22Rv1 (cell line): ENCODE data around the gene KRT2.

Experiments used
- H3K27ac ChIP-seq: fragments of 450-650 bp; 2 replicates; pipeline ENCODE4 v1.5.1; 2017
- ZFX ChIP-seq: fragments of 450-650 bp; IDR thresholded peaks from 2 replicates; pipeline ENCODE4 v1.6.1; 2017; ENCODE audit warnings: antibody characterized with exemption, borderline replicate concordance
- TF ChIP-seq, protein P1 (sequence below): fragments of 450-650 bp; IDR thresholded peaks from 2 replicates; pipeline ENCODE4 v1.5.1; 2017; ENCODE audit warnings: mild to moderate bottlenecking

KRT2 gene

DNA sequence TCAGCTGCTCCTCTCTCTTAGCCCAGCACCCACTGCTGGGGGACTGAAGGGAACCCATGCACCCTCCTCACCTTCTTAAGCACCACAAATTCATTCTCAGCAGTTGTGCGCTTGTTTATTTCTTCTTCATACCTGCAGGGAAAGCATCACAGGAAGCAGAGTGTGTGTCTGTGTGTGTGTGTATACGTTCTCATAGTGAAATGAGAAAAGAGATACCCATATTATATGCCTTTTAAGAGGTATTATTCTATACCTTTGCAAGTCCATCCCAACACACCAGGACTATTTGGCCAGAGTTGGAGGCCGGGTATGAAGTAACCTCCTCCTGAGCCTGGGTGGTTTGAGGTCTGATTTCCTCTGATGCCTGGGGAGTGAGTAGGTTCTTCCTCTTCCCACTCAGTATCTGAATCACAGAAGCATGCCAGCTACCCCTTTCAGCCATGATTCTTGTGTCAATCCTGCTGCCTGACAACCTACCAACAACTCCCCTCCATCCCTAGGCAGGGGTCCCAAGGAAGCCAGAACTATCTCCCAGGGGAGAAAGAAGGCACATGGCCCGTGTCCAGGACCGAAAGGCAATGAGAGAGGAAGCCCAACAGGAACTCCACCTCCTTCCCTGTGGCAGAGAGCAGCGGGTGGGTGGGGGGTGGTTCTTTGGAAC lies 36.7 kb downstream of the KRT2 start:
- no peak for TF ChIP-seq ZFX
- TF ChIP-seq, protein P1, sequence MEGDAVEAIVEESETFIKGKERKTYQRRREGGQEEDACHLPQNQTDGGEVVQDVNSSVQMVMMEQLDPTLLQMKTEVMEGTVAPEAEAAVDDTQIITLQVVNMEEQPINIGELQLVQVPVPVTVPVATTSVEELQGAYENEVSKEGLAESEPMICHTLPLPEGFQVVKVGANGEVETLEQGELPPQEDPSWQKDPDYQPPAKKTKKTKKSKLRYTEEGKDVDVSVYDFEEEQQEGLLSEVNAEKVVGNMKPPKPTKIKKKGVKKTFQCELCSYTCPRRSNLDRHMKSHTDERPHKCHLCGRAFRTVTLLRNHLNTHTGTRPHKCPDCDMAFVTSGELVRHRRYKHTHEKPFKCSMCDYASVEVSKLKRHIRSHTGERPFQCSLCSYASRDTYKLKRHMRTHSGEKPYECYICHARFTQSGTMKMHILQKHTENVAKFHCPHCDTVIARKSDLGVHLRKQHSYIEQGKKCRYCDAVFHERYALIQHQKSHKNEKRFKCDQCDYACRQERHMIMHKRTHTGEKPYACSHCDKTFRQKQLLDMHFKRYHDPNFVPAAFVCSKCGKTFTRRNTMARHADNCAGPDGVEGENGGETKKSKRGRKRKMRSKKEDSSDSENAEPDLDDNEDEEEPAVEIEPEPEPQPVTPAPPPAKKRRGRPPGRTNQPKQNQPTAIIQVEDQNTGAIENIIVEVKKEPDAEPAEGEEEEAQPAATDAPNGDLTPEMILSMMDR = no peak
- H3K27ac ChIP-seq = no peak overlapping the region

DNA sequence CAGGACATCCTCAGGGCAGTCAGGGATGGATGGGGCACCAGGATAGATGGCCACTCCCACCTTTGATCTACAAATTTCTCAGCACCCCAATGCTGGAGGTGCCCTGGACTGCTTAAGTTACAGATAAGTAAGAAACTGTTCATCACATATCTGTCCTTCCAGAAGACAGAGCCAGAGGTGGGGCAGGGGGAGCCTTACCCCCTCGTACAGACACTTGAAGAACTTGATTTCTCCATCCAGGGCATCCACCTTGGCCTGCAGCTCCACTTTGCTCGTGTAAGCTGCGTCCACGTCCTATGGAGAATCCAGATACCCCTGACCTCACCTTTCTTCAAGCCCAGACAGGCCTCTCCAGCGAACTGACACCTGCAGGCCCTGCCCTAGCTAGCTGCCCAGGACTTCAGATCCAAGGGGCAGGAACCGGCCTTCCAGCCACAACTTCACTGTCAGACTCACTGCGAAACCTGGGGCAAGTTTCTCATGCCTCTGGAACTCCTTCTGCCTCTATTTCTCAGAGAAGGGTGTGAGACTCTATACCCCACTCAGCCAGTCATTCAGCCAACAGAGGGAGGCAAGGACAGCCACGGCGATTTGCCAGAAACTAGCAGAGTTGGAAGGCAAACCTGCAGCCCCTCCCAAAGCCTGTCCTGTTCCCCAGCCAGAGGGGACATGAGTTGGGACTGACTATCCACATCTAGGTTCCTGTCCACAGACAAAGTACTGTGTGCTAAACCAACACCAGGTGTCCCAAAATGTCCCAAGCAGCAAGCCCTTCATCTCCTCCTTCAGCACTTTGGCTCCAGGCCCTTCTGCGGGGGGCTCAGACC lies 37.4 kb downstream of the KRT2 start:
- no peak overlapping the region for H3K27ac ChIP-seq

DNA sequence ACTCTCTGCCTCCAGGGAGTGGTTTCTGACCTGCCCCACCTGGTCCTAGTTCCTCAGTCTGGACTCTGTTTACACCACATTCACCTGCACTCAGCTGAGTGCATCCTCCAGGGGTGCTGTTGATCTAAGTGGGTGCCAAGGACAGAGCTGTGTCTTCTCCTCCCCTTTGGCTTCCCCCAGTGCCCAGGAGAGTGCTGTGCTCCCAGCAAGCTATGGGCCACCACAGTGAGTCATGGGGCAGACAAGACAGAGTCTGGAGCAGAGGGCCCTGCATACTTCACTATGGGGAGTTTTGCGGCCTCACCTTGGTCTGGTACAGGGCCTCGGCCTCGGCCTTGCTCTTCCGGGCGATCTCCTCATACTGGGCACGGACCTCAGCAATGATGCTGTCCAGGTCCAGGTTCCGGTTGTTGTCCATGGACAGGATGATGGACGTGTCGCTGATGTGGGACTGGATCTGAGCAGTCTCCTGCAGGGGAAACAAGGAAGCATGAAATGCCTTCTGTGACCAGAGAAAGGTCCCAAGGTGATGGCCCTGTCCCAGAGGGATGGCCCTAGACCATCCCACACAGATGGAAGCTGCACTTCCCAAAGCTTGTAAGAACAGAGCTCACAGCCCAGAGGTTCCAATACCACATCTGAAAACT lies 38.5 kb downstream of the KRT2 start:
- no peak overlapping the region for H3K27ac ChIP-seq
- TF ChIP-seq, protein P1 = no peak
- no peak for TF ChIP-seq ZFX

More for the DNA sequence above, 37.4 kb downstream of the KRT2 start:
- TF ChIP-seq, protein P1 = no peak
- no peak for TF ChIP-seq ZFX

DNA sequence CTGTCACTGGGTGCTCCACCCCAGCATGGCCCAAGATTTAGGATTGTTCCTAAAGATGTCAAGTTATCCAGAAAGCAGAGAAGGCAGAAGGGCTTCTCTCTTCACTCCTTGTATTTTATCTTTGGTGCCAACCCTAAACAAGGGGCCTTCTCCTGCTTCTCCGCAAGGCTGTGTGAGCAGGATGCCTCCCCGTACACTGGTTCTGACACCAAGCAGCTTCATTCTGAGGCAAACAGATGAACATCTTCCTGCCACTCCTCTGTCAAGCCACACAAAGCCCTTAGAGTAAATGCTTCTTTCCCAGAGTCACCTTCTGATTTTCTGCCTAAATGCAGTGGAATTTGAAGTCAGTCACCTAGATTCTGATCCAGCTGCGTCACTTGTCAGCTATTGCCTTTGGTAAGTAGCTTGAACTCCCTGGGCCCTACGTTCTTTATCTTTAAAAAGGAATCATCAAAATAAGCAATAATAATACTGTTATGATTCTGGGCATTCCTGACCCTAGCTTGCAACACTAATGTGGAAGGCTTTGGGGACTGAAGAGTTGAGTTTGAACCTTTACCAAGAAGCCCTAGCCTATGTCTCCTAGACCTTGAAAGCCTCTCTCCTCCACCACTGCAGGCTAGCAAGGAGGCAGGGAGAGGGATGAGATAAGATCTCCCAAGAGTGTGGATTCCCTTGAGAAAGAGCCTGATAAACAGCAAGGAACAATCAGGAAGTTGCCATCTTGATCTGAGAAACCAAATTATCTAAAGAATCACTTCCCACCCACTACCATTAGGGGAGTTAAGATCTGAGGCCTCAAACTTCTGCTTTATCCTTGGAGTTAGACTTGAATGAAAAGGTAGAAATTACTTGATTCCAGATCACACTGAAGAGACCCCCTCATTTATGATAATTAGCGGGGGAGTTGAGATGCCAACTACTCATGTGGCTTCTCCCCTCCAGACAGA lies 39.3 kb downstream of the KRT2 start:
- no peak overlapping the region for H3K27ac ChIP-seq
- TF ChIP-seq, protein P1 = no peak
- no peak for TF ChIP-seq ZFX

DNA sequence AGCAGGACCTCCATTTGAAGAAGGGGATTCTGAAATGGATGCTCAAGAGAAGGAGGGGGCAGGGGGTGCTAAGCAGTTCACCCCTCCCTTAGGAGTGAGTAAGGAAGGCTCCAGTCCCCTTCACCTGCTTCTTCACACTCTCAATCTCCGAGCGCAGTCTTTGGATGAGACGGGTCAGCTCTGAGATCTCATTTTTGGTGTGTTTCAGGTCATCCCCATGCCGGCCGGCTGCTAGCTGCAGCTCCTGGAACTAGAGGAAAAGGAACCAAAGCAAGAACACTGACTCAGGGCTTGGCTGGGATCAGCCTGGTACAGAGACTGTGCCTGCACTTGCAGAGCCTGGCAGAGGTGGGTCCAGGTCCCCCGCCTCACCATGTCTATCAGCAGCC lies 40.9 kb downstream of the KRT2 start:
- TF ChIP-seq, protein P1 = no peak
- TF ChIP-seq ZFX = no peak
- H3K27ac ChIP-seq = no peak overlapping the region

DNA sequence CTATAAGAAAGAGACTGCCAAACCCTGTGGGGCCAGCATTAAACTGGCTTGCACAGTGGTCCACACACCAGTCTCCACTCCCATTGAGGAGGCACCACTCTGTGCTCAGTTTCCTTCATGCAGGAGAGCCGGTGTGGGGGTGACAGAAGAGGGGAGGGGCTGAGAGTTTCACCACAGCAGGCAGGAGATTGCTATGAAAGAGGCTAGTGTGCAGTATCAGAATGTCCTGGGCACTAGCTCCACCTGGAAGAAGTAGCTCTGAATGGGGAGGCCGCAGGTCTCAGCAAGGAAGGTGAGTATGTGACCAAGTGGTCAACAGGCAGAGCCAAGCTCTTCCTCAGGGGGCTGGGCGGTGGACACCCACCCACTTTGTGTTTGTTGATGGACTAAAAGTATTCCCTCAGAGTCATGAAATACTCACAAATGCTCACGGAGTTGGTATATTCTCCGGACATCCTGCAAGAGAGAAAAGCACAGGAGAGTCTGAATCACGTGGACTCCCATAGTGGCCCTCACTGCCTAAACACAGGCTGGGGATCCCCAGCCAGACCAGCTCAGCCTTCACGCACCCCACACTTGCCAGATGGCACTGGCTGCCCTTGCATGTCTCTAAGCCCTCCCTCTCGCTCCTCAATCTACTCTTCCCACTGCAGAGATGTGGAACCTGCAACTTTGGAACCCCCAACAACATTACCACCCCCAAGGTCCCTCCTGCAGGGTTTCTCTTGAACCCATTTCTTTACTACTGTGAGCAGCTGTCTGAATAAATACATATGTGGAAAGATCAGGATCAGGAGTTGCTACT lies 43.0 kb downstream of the KRT2 start:
- TF ChIP-seq, protein P1 = no peak
- TF ChIP-seq ZFX = no peak
- H3K27ac ChIP-seq = no peak overlapping the region
